ENCODE data around the gene PPP1R9A.

DNA sequence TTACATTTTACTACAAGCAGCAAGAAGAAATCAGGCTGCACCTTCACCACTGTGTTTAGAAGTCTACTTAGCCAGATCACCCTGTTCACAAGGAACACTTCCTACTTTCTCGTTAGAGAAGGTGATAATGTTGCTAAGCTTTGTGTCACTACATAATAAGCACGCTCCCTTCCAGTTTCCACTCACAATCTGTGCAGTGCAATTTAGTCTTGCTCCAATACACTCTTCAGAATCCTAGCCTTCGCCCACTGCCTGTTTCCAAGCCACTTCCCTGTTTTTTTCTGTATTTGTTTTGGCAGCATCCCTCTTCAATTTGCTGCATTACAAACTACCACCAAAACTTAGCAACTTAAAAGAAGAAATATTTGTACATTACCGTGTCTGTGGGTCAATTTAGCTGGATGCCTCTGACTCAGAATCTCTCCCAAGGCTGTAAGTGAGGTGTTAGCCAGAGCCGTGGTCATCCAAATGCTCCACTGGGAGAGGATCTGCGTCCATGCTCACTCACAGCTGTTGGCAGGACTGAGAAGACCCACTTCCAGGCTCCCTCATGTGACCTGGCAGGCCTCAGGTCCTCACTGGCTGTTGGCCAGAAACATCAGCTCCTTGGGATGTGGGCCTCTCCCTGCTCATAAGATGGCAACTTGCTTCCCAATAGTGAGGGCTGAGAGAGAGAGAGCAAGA lies 306.6 kb downstream of the PPP1R9A start:
- TF ChIP-seq CTCF (IDR thresholded peaks at IDR 0.05), result no peak
- no peak for TF ChIP-seq ZFX (IDR thresholded peaks at IDR 0.05; ENCODE audit: borderline replicate concordance)
